Smooth muscle cell (in vitro differentiated cells): ENCODE data around the gene OR2A14. TPM values are rescaled to one million over a fixed set of nuclear protein-coding genes. Genes with fewer than 3 reads are reported as not detected.
"Not testable (repeated sequence)": the region's sequence is repeated elsewhere in the genome, so short reads cannot be mapped to it uniquely, and the experiment has no call there.

Experiments
- DNase-seq: peaks from one replicate; lab custom pipeline; 2025; ENCODE audit not compliant: unreplicated experiment; lab: John Stamatoyannopoulos, UW
- H2AFZ ChIP-seq: fragments of 200-600 bp; sonication (generic); 2 replicates; pipeline ENCODE4 v1.6.0; 2016; ENCODE audit warnings: antibody characterized with exemption, low read depth, mild to moderate bottlenecking
- H3F3A ChIP-seq: fragments of 200-600 bp; sonication (generic); 2 replicates; pipeline ENCODE4 v1.6.0; 2017; ENCODE audit warnings: antibody characterized with exemption, low read depth
- H3K27ac ChIP-seq: fragments of 200-600 bp; sonication (generic); 2 replicates; pipeline ENCODE4 v1.5.1; 2016; ENCODE audit warnings: low read depth, mild to moderate bottlenecking
- H3K27me3 ChIP-seq: fragments of 200-600 bp; sonication (generic); 2 replicates; pipeline ENCODE4 v1.6.1; 2016; ENCODE audit warnings: low read depth, mild to moderate bottlenecking
- H3K36me3 ChIP-seq: fragments of 200-600 bp; sonication (generic); 2 replicates; pipeline ENCODE4 v1.5.1; 2016; ENCODE audit warnings: low read depth
- H3K4me1 ChIP-seq: fragments of 200-600 bp; sonication (generic); 2 replicates; pipeline ENCODE4 v1.5.1; 2016; ENCODE audit warnings: low read depth
- H3K4me2 ChIP-seq: fragments of 200-600 bp; sonication (generic); 2 replicates; pipeline ENCODE4 v1.6.0; 2016; ENCODE audit warnings: mild to moderate bottlenecking
- H3K4me3 ChIP-seq: fragments of 200-600 bp; sonication (generic); 2 replicates; pipeline ENCODE4 v1.5.1; 2016; ENCODE audit warnings: mild to moderate bottlenecking
- H3K79me2 ChIP-seq: fragments of 200-600 bp; sonication (generic); 2 replicates; pipeline ENCODE4 v1.6.0; 2016; ENCODE audit warnings: low read depth, mild to moderate bottlenecking
- H3K9ac ChIP-seq: fragments of 200-600 bp; sonication (generic); 2 replicates; pipeline ENCODE4 v1.6.0; 2016; ENCODE audit warnings: low read depth
- H3K9me3 ChIP-seq: fragments of 200-600 bp; sonication (generic); replicated peaks from 2 replicates; pipeline ENCODE4 v1.5.1; 2016; ENCODE audit warnings: low read depth
- H4K20me1 ChIP-seq: fragments of 200-600 bp; sonication (generic); 2 replicates; pipeline ENCODE4 v1.6.0; 2016; ENCODE audit warnings: low read depth
- CTCF ChIP-seq: fragments of 200-600 bp; sonication (generic); IDR thresholded peaks from 2 replicates; pipeline ENCODE4 v1.5.1; 2017; ENCODE audit warnings: borderline replicate concordance, mild to moderate bottlenecking, antibody characterized with exemption; ENCODE audit not compliant: insufficient read depth, poor library complexity, severe bottlenecking
- WGBS: methylation state at CpG from one replicate; pipeline ENCODE4 v1.1.7; 2016; ENCODE audit warnings: low lambda C conversion rate; 5-methylcytosine and 5-hydroxymethylcytosine counted together
- polyA plus RNA-seq: library from polyadenylated mRNA; unstranded; fragments of >200 nt; fragmentation: Nextera tagmentation; extraction: Ambion mirVana; gene quantifications from 2 replicates; pipeline ENCODE4 v1.2.1, GENCODE V29; 2016
- total RNA-seq: library from RNA; depleted of rRNA; stranded (reverse); fragments of >200 nt; gene quantifications from 2 replicates; pipeline ENCODE4 v1.2.3, GENCODE V29; 2014

The OR2A14 gene
- total and polyA plus RNA-seq, 2 experiments from 2014 or later: not detected

- Histone ChIP-seq H3K4me1 (no peaks in the 10 kb centered on the region), H3K79me2 (no peaks in the 10 kb centered on the region), H3K27ac (no peak overlapping the region), H3K9me3 (no peaks in the 10 kb centered on the region), H3K27me3 (no peaks in the 10 kb centered on the region), H4K20me1 (no peaks in the 10 kb centered on the region), H3K9ac (no peak overlapping the region), H3K4me3 (no peak overlapping the region), H2AFZ (no peak overlapping the region), H3K4me2 (no peak overlapping the region), H3F3A (no peaks in the 10 kb centered on the region), H3K36me3 (no peaks in the 10 kb centered on the region)
- no peak for DNase-seq
- 89% methylated on average over 1 of the region's 1 CpG for WGBS
- no peak for TF ChIP-seq CTCF
Observed at GRCh38 chr7:144158861-144159260, 35.9 kb downstream of the OR2A14 start.

DNA sequence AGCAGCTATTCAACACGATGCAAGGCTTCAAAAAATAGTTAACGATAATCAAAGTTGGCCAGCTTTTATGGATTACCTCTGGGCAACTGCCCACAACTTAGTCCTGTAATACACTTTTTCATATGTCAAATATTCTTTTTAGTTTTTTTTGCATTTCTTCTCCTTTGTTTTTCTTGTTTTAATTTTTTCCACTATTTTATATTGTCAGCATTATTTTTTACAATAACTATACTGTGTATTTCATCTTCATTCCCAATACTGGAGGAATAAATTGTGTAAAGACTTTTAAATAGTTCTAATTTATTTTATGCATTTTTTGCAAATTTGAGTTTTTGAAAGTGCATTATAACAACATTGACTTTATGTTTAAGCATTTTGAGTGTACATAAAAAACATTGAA is 41.8 kb downstream of the OR2A14 start:
- Histone ChIP-seq H3K36me3 (no peaks in the 10 kb centered on the region), H3K27me3 (no peaks in the 10 kb centered on the region), H3K79me2 (no peaks in the 10 kb centered on the region), H3K4me1 (no peaks in the 10 kb centered on the region), H2AFZ (no peak overlapping the region), H3F3A (no peaks in the 10 kb centered on the region), H3K4me2 (no peak overlapping the region), H3K9me3 (no peaks in the 10 kb centered on the region), H3K27ac (no peak overlapping the region), H3K4me3 (no peak overlapping the region), H4K20me1 (no peaks in the 10 kb centered on the region), H3K9ac (no peak overlapping the region)
- 79% methylated on average over 2 of the region's 2 CpGs for WGBS
- no peak for DNase-seq
- no peak for TF ChIP-seq CTCF

GRCh38 chr7:144171594-144172350 is 48.8 kb downstream of the OR2A14 start:
- H3K27ac ChIP-seq, H3K79me2 ChIP-seq, H3K4me2 ChIP-seq, H3K27me3 ChIP-seq, H3K9ac ChIP-seq, H4K20me1 ChIP-seq, H3F3A ChIP-seq, H3K36me3 ChIP-seq, DNase-seq, H2AFZ ChIP-seq, H3K4me3 ChIP-seq, H3K9me3 ChIP-seq, H3K4me1 ChIP-seq: not testable (repeated sequence)
- 87% methylated on average over 4 of the region's 4 CpGs for WGBS

GRCh38 chr7:144174613-144175012 is 51.6 kb downstream of the OR2A14 start:
- 96% methylated on average over 5 of the region's 5 CpGs for WGBS

More at GRCh38 chr7:144174613-144175012, 51.6 kb downstream of the OR2A14 start:
- no peaks in the 10 kb centered on the region for H3K36me3 ChIP-seq
- no peaks in the 10 kb centered on the region for H3K27me3 ChIP-seq
- H3K9ac ChIP-seq: no peak overlapping the region
- no peak for DNase-seq
- no peaks in the 10 kb centered on the region for H3K79me2 ChIP-seq
- H3K4me2 ChIP-seq: no peak overlapping the region
- no peaks in the 10 kb centered on the region for H3K9me3 ChIP-seq
- no peak overlapping the region for H2AFZ ChIP-seq
- no peaks in the 10 kb centered on the region for H4K20me1 ChIP-seq
- no peak for TF ChIP-seq CTCF
- H3K4me3 ChIP-seq: no peak overlapping the region
- no peak overlapping the region for H3K27ac ChIP-seq
- H3F3A ChIP-seq: no peaks in the 10 kb centered on the region
- no peaks in the 10 kb centered on the region for H3K4me1 ChIP-seq
